T-cell (primary cell): ENCODE measurements around the gene GRID1. TPM values are rescaled to one million over a fixed set of nuclear protein-coding genes. Genes with fewer than 3 reads are reported as not detected.

Experiments used
- ATAC-seq, 4 experiments: fragments of 200-7000 bp in 3 of 4; fragments of 150-1000 bp in 1 of 4; cut with Tn5 transposase; replicated peaks in 1 of 4; 1 replicate in 3 of 4; 2 replicates in 1 of 4; pipeline ENCODE4 v1.10.0; 2021; ENCODE audit warnings: moderate library complexity in 3 of 4, mild to moderate bottlenecking in 2 of 4, moderate number of reproducible peaks in 1 of 4
- CTCF ChIA-PET, 2 donors: fragments of 300-600 bp; sonication (Branson Sonifier 250); formaldehyde crosslinking; loops; one replicate each; lab custom pipeline; 2022; ENCODE audit warnings: antibody characterized with exemption in 2 of 2; lab: Charles Lee
- POLR2A ChIA-PET, 2 donors: fragments of 300-600 bp; sonication (Branson Sonifier 250); formaldehyde crosslinking; loops; one replicate each; lab custom pipeline; 2022; ENCODE audit warnings: antibody characterized with exemption in 2 of 2; lab: Charles Lee
- DNase-seq, 35 experiments: peaks; one replicate each; pipeline versions ENCODE4 v3.0.0 to v3.0.0-alpha.2; 2013 to 2023
- H3K27ac ChIP-seq: one replicate; pipeline ENCODE4 v1.5.1; 2013; ENCODE audit warnings: low read length
- H3K27me3 ChIP-seq, 2 experiments: replicated peaks in 1 of 2; 1 replicate in 1 of 2; 2 replicates in 1 of 2; pipeline versions ENCODE4 v1.6.1 to v1.7.0; 2013; ENCODE audit warnings: low read length in 1 of 2, mixed read lengths in 1 of 2; ENCODE audit not compliant: control insufficient read depth in 2 of 2, insufficient read depth in 2 of 2; ENCODE audit errors: extremely low read depth in 1 of 2
- H3K36me3 ChIP-seq, 2 donors: 1 replicate in 1 of 2; 2 replicates in 1 of 2; pipeline versions ENCODE4 v1.6.1 to v1.7.0; 2013; ENCODE audit warnings: low read length in 1 of 2; ENCODE audit not compliant: control insufficient read depth in 2 of 2, insufficient read depth in 1 of 2; ENCODE audit errors: extremely low read depth in 1 of 2
- H3K4me1 ChIP-seq, 2 experiments: 1 replicate in 1 of 2; 2 replicates in 1 of 2; pipeline versions ENCODE4 v1.6.1 to v1.7.0; 2013; ENCODE audit warnings: low read length in 2 of 2, mixed read lengths in 1 of 2; ENCODE audit not compliant: insufficient read depth in 2 of 2, control insufficient read depth in 1 of 2; ENCODE audit errors: extremely low read depth in 1 of 2
- H3K4me3 ChIP-seq, 2 donors: 1 replicate in 1 of 2; 2 replicates in 1 of 2; pipeline versions ENCODE4 v1.5.1 to v1.7.0; 2013; ENCODE audit warnings: mild to moderate bottlenecking in 2 of 2, low read length in 1 of 2, moderate library complexity in 1 of 2; ENCODE audit not compliant: control insufficient read depth in 1 of 2; ENCODE audit errors: extremely low read depth in 1 of 2
- H3K9me3 ChIP-seq: 2 replicates; pipeline ENCODE4 v1.7.0; 2013
- H3K27ac Mint-ChIP-seq, 2 donors: one replicate each; pipeline ENCODE4 v1.8.0; 2020 to 2021; ENCODE audit warnings: mild to moderate bottlenecking in 2 of 2, mixed read lengths in 2 of 2
- H3K27me3 Mint-ChIP-seq, 2 donors: one replicate each; pipeline ENCODE4 v1.8.0; 2021 to 2022; ENCODE audit warnings: mixed read lengths in 2 of 2
- H3K36me3 Mint-ChIP-seq: one replicate; pipeline ENCODE4 v1.8.0; 2021; ENCODE audit warnings: mixed read lengths
- H3K4me1 Mint-ChIP-seq, 3 donors: one replicate each; pipeline ENCODE4 v1.8.0; 2020 to 2022; ENCODE audit warnings: mixed read lengths in 3 of 3, mild to moderate bottlenecking in 1 of 3
- H3K4me3 Mint-ChIP-seq, 3 donors: one replicate each; pipeline ENCODE4 v1.8.0; 2020 to 2022; ENCODE audit warnings: mild to moderate bottlenecking in 3 of 3, mixed read lengths in 3 of 3, moderate library complexity in 3 of 3
- H3K9me3 Mint-ChIP-seq, 3 donors: one replicate each; pipeline ENCODE4 v1.8.0; 2020 to 2022; ENCODE audit warnings: mixed read lengths in 3 of 3
- WGBS: methylation state at CpG from one replicate; pipeline ENCODE4 v1.1.5; 2013; ENCODE audit warnings: missing lambda C conversion rate; ENCODE audit not compliant: insufficient coverage; 5-methylcytosine and 5-hydroxymethylcytosine counted together
- total RNA-seq, 35 experiments: library from RNA in 6 of 35; stranded (reverse) in 6 of 35; fragments of 120-200 nt in 1 of 35; gene quantifications; one replicate each; pipeline versions ENCODE4 v1.2.1 to v1.2.4 and lab custom pipeline; 2013 to 2026

GRID1 gene
- total RNA-seq, 5 donors from 2014 or later (not counting 1 experiment from before 2014, with no cell fraction given) = 0.68 TPM; not detected in 4

DNA sequence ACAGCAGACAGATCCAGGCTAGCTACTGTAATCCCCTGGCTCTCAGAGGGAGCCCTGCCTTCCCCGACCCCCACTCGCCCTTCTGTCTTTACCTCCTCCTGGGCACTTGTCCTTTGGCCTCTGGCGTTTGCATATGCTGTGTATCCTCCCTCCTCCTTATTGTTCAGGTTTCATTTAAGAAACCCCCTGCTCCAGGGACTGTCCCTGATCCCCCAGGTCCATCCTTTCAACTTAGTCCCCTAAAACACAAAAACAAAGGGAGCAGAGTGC, 25.7 kb downstream of the GRID1 start:
- H3K4me3 ChIP-seq = no peak overlapping the region
- DNase-seq = no peak
- peaks cover 0 to 29% of the 10 kb centered on the region in 2 experiments for H3K27me3 ChIP-seq
- H3K36me3 Mint-ChIP-seq = no peaks in the 10 kb centered on the region
- 100% methylated on average over 2 of the region's 3 CpGs for WGBS
- ChIA-PET CTCF (no interaction called here), POLR2A (no interaction called here)
- no peak overlapping the region for H3K27ac ChIP-seq
- H3K4me1 Mint-ChIP-seq = no peaks in the 10 kb centered on the region
- no peaks in the 10 kb centered on the region for H3K9me3 ChIP-seq
- no peaks in the 10 kb centered on the region for H3K36me3 ChIP-seq
- no peaks in the 10 kb centered on the region for H3K4me1 ChIP-seq
- ATAC-seq = no peak
- H3K27me3 Mint-ChIP-seq = peaks cover 0 to 3% of the 10 kb centered on the region in 2 donors
- H3K9me3 Mint-ChIP-seq = no peaks in the 10 kb centered on the region
- H3K27ac Mint-ChIP-seq = no peak overlapping the region
- H3K4me3 Mint-ChIP-seq = no peak overlapping the region

DNA sequence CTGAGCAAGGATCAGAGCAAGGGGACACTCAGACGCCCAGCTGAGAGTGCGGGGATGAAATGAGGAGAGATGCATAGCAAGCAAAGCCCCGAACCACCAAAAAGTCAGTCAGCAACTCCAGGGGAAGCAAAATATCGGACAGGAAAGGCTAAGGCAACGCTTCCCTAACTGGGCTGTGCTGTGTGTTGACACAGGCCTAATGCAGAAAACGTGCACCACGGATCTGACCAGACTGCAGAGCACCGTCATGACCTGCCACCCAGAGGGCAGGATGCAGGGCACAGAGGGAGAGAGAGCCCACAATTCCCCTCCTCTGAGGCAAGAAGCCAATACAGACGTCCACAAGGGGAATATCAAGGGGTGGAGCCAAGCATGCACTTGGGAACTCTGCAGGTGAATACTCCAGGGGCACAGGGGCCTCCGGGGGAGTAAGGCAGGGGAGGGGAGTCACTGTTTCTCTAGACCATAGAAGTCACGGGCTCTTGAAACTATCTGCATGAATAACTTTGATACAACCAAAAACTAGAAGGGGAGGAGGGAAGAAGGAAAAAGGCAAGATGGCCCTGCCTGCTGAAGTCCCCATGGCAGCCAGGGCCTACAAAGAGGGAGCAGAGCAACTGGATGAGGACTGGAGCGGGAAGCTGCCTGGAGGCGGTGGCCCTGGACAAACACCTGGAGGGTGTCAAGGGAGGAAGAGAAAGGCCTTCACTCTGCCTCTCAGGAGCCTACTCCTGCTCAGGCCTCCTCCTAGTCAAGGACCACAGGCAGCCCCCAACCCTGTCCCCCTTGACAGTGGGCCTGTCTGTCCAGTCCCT, 26.2 kb downstream of the GRID1 start:
- peaks cover 0 to 3% of the 10 kb centered on the region in 2 donors for H3K27me3 Mint-ChIP-seq
- no peaks in the 10 kb centered on the region for H3K4me1 Mint-ChIP-seq
- H3K27ac Mint-ChIP-seq = no peak overlapping the region
- DNase-seq = no peak
- no peak overlapping the region for H3K4me3 Mint-ChIP-seq
- H3K36me3 Mint-ChIP-seq = no peaks in the 10 kb centered on the region
- H3K4me1 ChIP-seq = no peaks in the 10 kb centered on the region
- 74% methylated on average over 8 of the region's 13 CpGs for WGBS
- H3K36me3 ChIP-seq = no peaks in the 10 kb centered on the region
- ChIA-PET CTCF (no interaction called here), POLR2A (no interaction called here)
- no peaks in the 10 kb centered on the region for H3K9me3 Mint-ChIP-seq
- H3K9me3 ChIP-seq = no peaks in the 10 kb centered on the region
- peaks cover 0 to 29% of the 10 kb centered on the region in 2 experiments for H3K27me3 ChIP-seq
- ATAC-seq = no peak
- H3K27ac ChIP-seq = no peak overlapping the region
- H3K4me3 ChIP-seq = no peak overlapping the region

DNA sequence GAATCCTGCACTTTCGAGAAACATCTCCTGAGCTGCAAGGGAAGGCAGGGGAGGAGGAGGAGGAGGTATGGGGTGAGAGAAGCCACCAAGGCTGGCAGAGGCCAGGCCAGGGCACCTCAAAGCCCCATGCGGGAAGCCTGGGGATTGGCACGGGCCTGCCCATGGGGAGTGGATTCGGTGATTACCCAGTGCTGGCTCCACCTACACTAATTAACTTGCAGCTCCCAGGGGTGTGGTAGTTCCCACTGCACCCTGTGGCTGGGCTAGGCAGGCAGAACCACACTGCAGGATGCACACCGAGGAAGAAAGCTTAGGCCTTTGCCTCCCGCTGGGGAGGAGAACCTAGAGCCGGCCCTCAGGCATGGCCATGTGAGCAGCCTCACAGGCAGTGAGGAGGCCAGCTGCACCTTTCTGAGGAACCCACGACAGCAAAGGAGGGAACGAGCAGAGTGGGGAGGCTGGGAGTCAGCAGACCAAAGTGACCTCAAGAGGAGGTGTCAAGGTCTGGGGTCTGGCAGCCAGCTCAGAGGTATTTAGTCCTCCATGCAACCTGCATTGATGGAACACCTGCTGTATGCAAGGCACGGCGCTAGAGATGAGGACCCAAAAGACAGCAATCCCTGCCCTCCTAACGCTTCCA, 27.2 kb downstream of the GRID1 start:
- DNase-seq (no peak), ATAC-seq (no peak)
- H3K36me3 Mint-ChIP-seq = no peaks in the 10 kb centered on the region
- Histone ChIP-seq H3K27ac (no peak overlapping the region), H3K36me3 (no peaks in the 10 kb centered on the region), H3K9me3 (no peaks in the 10 kb centered on the region), H3K4me1 (no peaks in the 10 kb centered on the region), H3K4me3 (no peak overlapping the region), H3K27me3 (peaks cover 0 to 32% of the 10 kb centered on the region in 2 experiments)
- no peaks in the 10 kb centered on the region for H3K9me3 Mint-ChIP-seq
- peaks cover 0 to 3% of the 10 kb centered on the region in 2 donors for H3K27me3 Mint-ChIP-seq
- CTCF ChIA-PET = no interaction called here
- H3K4me1 Mint-ChIP-seq = no peaks in the 10 kb centered on the region
- WGBS = 74% methylated on average over 8 of the region's 12 CpGs
- no peak overlapping the region for H3K4me3 Mint-ChIP-seq
- H3K27ac Mint-ChIP-seq = no peak overlapping the region
- POLR2A ChIA-PET = no interaction called here

DNA sequence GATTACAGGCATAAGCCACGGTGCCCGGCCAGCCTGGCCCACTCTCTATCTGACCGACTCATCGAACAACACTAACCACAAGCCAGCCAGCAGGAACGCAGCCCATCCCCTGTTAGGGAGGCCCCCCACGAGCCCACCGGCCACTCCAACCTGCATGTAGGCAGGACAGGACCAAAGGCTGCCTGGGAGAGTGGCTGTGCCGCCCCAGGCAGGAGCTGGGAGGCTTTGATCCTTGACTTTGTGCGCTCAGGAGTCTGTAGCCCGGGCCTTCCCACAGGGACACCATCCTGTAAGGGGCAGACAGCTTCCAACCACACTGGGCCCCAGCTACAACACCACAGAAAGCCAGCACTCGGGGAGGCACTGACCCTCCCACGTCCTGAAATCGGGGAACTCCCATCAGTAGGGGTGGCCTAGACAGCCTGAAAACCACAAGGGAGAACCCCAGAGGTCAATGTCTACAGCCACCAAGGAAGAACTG, 29.4 kb downstream of the GRID1 start:
- no peaks in the 10 kb centered on the region for H3K4me1 ChIP-seq
- Mint-ChIP-seq H3K4me1 (no peaks in the 10 kb centered on the region), H3K9me3 (no peaks in the 10 kb centered on the region), H3K4me3 (no peak overlapping the region), H3K27ac (no peak overlapping the region), H3K27me3 (peaks cover 8 to 10% of the 10 kb centered on the region in 2 donors), H3K36me3 (no peaks in the 10 kb centered on the region)
- no peaks in the 10 kb centered on the region for H3K9me3 ChIP-seq
- CTCF ChIA-PET = interaction anchor here in 1 of 2 donors (0.6 kb wide), 1 partner anchor 17 kb away, joined by 3 read pairs; no protein-coding TSS in a partner anchor
- H3K36me3 ChIP-seq = no peaks in the 10 kb centered on the region
- H3K4me3 ChIP-seq = no peak overlapping the region
- no peak for DNase-seq
- H3K27me3 ChIP-seq = peaks cover 0 to 36% of the 10 kb centered on the region in 2 experiments
- 66% methylated on average over 8 of the region's 13 CpGs for WGBS
- ATAC-seq = no peak
- no peak overlapping the region for H3K27ac ChIP-seq
- POLR2A ChIA-PET = no interaction called here

DNA sequence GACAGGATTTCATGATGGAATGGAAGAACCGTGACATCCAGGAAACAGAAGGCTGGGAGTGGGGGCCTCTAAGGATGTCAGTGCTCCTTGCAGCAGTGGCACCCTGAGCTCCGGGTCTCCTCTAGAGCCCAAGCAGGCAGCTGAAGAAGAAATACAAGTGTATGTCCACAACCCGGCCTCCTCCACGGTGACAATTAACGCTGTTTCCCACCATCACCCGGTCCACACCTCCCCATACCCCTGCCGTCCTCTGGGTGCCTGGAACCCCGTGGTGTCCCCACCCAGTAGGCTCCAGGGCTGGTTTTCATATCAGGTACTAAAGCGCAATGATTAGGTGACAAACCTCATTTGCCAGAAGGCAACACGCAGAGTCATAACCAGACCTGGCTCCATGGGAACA, 30.3 kb downstream of the GRID1 start:
- Mint-ChIP-seq H3K4me3 (no peak overlapping the region), H3K27ac (no peak overlapping the region), H3K9me3 (no peaks in the 10 kb centered on the region), H3K4me1 (no peaks in the 10 kb centered on the region), H3K36me3 (no peaks in the 10 kb centered on the region), H3K27me3 (peaks cover 8 to 10% of the 10 kb centered on the region in 2 donors)
- H3K27me3 ChIP-seq = peaks cover 0 to 37% of the 10 kb centered on the region in 2 experiments
- H3K36me3 ChIP-seq = no peaks in the 10 kb centered on the region
- ChIA-PET CTCF (no interaction called here), POLR2A (no interaction called here)
- DNase-seq (no peak), ATAC-seq (no peak)
- no peak overlapping the region for H3K27ac ChIP-seq
- WGBS = 69% methylated on average over 10 of the region's 10 CpGs
- no peaks in the 10 kb centered on the region for H3K4me1 ChIP-seq
- H3K4me3 ChIP-seq = no peak overlapping the region
- H3K9me3 ChIP-seq = no peaks in the 10 kb centered on the region

DNA sequence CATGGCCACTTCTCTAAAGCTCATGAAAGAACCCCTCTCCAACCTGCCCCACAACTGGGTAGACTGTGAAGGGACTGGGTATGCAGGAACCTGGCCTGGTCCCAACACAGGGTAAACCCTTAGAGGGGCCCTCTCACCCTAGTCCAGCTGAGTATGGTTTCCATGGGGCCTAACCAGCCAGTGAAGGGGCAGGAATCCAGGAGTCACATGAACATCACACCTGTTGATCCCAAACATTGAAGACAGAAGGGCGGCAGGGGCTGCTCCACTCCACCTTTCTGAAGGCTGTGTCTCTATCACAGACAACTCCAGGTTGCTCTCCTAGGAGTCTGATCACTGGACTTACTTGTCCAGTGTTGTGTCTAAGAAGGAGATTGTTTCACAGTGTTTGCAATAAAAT, 30.8 kb downstream of the GRID1 start:
- no peak overlapping the region for H3K27ac Mint-ChIP-seq
- ChIA-PET POLR2A (no interaction called here), CTCF (no interaction called here)
- H3K4me1 Mint-ChIP-seq = no peaks in the 10 kb centered on the region
- Histone ChIP-seq H3K9me3 (no peaks in the 10 kb centered on the region), H3K4me1 (no peaks in the 10 kb centered on the region), H3K27ac (no peak overlapping the region), H3K4me3 (no peak overlapping the region), H3K36me3 (no peaks in the 10 kb centered on the region), H3K27me3 (peaks cover 0 to 39% of the 10 kb centered on the region in 2 experiments)
- DNase-seq = no peak
- H3K27me3 Mint-ChIP-seq = peaks cover 8 to 10% of the 10 kb centered on the region in 2 donors
- no peak overlapping the region for H3K4me3 Mint-ChIP-seq
- WGBS = no CpG with 5 or more reads among the region's 1 CpG
- H3K36me3 Mint-ChIP-seq = no peaks in the 10 kb centered on the region
- H3K9me3 Mint-ChIP-seq = no peaks in the 10 kb centered on the region
- no peak for ATAC-seq
